ENCODE data around the gene MGMT.

- TF ChIP-seq CTCF (IDR thresholded peaks at IDR 0.05) (no peak), POLR2A (IDR thresholded peaks at IDR 0.05) (no peak)
Observed at GRCh38 chr10:129770286-129770685, 303.2 kb downstream of the MGMT start.

Measured in testis (tissue), 2 donors.